Loucy (cell line): ENCODE data around the gene RNPS1.

Experiments
- CTCF ChIP-seq: fragments of 200-600 bp; sonication (generic); conservative IDR thresholded peaks from 2 replicates; pipeline ENCODE4 v1.5.1; 2014; ENCODE audit warnings: mild to moderate bottlenecking, antibody characterized with exemption, low read length
- EZH2phosphoT487 ChIP-seq: fragments of 200-600 bp; IDR thresholded peaks from 2 replicates; pipeline ENCODE4 v1.6.1; 2018; ENCODE audit warnings: antibody characterized with exemption, mild to moderate bottlenecking, moderate library complexity, borderline replicate concordance

GRCh38 chr16:2204416-2205103 lies 63.4 kb downstream of the RNPS1 start:
- TF ChIP-seq CTCF (no peak), EZH2phosphoT487 (no peak)
